GM03348 (cell line): ENCODE measurements around the gene SEPTIN2.
"Not testable (repeated sequence)": the region's sequence is repeated elsewhere in the genome, so short reads cannot be mapped to it uniquely, and the experiment has no call there.

ENCODE experiments used
- DNase-seq: peaks from one replicate; pipeline ENCODE4 v3.0.0; 2012; ENCODE audit warnings: low spot score

SEPTIN2 gene

GRCh38 chr2:241314226-241315092 lies 1.3 kb upstream of the SEPTIN2 start:
- no peak for DNase-seq

- DNase-seq: peak; percentile 98
These were observed 439 bp upstream of the SEPTIN2 start, which contains the start of gene HDLBP for GRCh38 chr2:241315093-241315878. Gene HDLBP, minus strand, starts transcription at chr2:241315672. Its CDS starts 48,803 bp downstream, at chr2:241266869.

GRCh38 chr2:241316825-241317224 lies 1.1 kb downstream of the SEPTIN2 start:
- DNase-seq: no peak

GRCh38 chr2:241317391-241317790 lies 1.7 kb downstream of the SEPTIN2 start:
- no peak for DNase-seq

GRCh38 chr2:241318830-241319229 lies 3.1 kb downstream of the SEPTIN2 start:
- DNase-seq: not testable (repeated sequence)

GRCh38 chr2:241320394-241320793 lies 4.7 kb downstream of the SEPTIN2 start:
- DNase-seq: no peak

GRCh38 chr2:241321033-241321432 lies 5.3 kb downstream of the SEPTIN2 start:
- no peak for DNase-seq

GRCh38 chr2:241321886-241322285 lies 6.2 kb downstream of the SEPTIN2 start:
- no peak for DNase-seq

- no peak for DNase-seq
These were observed 8.1 kb downstream of the SEPTIN2 start for GRCh38 chr2:241323778-241324177.

- DNase-seq: no peak
These were observed 9.1 kb downstream of the SEPTIN2 start for GRCh38 chr2:241324775-241325174.

- DNase-seq: no peak
These were observed 9.5 kb downstream of the SEPTIN2 start for GRCh38 chr2:241325257-241325656.

GRCh38 chr2:241329669-241330615 lies 14.2 kb downstream of the SEPTIN2 start:
- no peak for DNase-seq

- DNase-seq: no peak
These were observed 14.9 kb downstream of the SEPTIN2 start for GRCh38 chr2:241330616-241330981.

- DNase-seq: no peak
These were observed 19.1 kb downstream of the SEPTIN2 start for GRCh38 chr2:241334813-241335212.

GRCh38 chr2:241339839-241340630 lies 24.3 kb downstream of the SEPTIN2 start:
- DNase-seq: no peak

- DNase-seq: no peak
These were observed 25.0 kb downstream of the SEPTIN2 start for GRCh38 chr2:241340631-241341163.

GRCh38 chr2:241344925-241345651 lies 29.4 kb downstream of the SEPTIN2 start:
- no peak for DNase-seq

GRCh38 chr2:241349941-241350340 lies 34.2 kb downstream of the SEPTIN2 start:
- no peak for DNase-seq

- DNase-seq: no peak
These were observed 34.8 kb downstream of the SEPTIN2 start for GRCh38 chr2:241350530-241350877.
